Measurements from ENCODE around the gene DOLPP1.

Gene DOLPP1

GRCh38 chr9:129037767-129038098 lies 43.2 kb upstream of the DOLPP1 start:
- peak overlapping the region; percentile 2; the same call in 1 of the 2 replicates for H3K27ac ChIP-seq
- TF ChIP-seq CTCF (IDR thresholded peaks at IDR 0.05) (no peak), ZFX (IDR thresholded peaks at IDR 0.05; ENCODE audit: borderline replicate concordance) (no peak)

GRCh38 chr9:129038109-129038852 lies 42.6 kb upstream of the DOLPP1 start:
- peak overlapping the region; percentile 2; the same call in 1 of the 2 replicates for H3K27ac ChIP-seq
- no peak for TF ChIP-seq ZFX (IDR thresholded peaks at IDR 0.05; ENCODE audit: borderline replicate concordance)
- TF ChIP-seq CTCF (IDR thresholded peaks at IDR 0.05), result no peak

- no peak overlapping the region for H3K27ac ChIP-seq
- no peak for TF ChIP-seq ZFX (IDR thresholded peaks at IDR 0.05; ENCODE audit: borderline replicate concordance)
- TF ChIP-seq CTCF (IDR thresholded peaks at IDR 0.05), result no peak
Observed at GRCh38 chr9:129040113-129040643, 40.7 kb upstream of the DOLPP1 start.

GRCh38 chr9:129042016-129042415 lies 38.9 kb upstream of the DOLPP1 start:
- TF ChIP-seq CTCF (IDR thresholded peaks at IDR 0.05) (no peak), ZFX (IDR thresholded peaks at IDR 0.05; ENCODE audit: borderline replicate concordance) (no peak)
- no peak overlapping the region for H3K27ac ChIP-seq

GRCh38 chr9:129052592-129052991 lies 28.3 kb upstream of the DOLPP1 start:
- peak overlapping the region; percentile 88 for H3K27ac ChIP-seq
- TF ChIP-seq ZFX (IDR thresholded peaks at IDR 0.05; ENCODE audit: borderline replicate concordance), result no peak

GRCh38 chr9:129053020-129053419 lies 27.9 kb upstream of the DOLPP1 start:
- peak overlapping the region; percentile 88 for H3K27ac ChIP-seq

GRCh38 chr9:129054163-129054851 lies 26.6 kb upstream of the DOLPP1 start:
- TF ChIP-seq CTCF (IDR thresholded peaks at IDR 0.05), result no peak
- no peak for TF ChIP-seq ZFX (IDR thresholded peaks at IDR 0.05; ENCODE audit: borderline replicate concordance)
- no peak overlapping the region for H3K27ac ChIP-seq

More at GRCh38 chr9:129053020-129053419, 27.9 kb upstream of the DOLPP1 start:
- no peak for TF ChIP-seq CTCF (IDR thresholded peaks at IDR 0.05)
- TF ChIP-seq ZFX (IDR thresholded peaks at IDR 0.05; ENCODE audit: borderline replicate concordance), result no peak
